Caki2 (cell line): ENCODE data around the gene CRADD. TPM values are rescaled to one million over a fixed set of nuclear protein-coding genes. Genes with fewer than 3 reads are reported as not detected.

Source experiments
- DNase-seq: peaks from one replicate; pipeline ENCODE4 v3.0.0-alpha.2; 2015; ENCODE audit warnings: low read depth
- in situ Hi-C: cut with HindIII; loops from 2 replicates; pipeline ENCODE4 v1.10.0; 2016; ENCODE audit warnings: low sequenced_read_pairs, low pct_unique_long_range_greater_than_20kb, mixed read lengths
- total RNA-seq: library from RNA; depleted of rRNA; stranded (reverse); fragments of >200 nt; shearing (Covaris generic); gene quantifications from 2 replicates; pipeline ENCODE4 v1.2.3, GENCODE V29; 2014; ENCODE audit warnings: low replicate concordance

Gene CRADD
- total RNA-seq, 1 experiment from 2014 or later: 15.4 TPM

DNA sequence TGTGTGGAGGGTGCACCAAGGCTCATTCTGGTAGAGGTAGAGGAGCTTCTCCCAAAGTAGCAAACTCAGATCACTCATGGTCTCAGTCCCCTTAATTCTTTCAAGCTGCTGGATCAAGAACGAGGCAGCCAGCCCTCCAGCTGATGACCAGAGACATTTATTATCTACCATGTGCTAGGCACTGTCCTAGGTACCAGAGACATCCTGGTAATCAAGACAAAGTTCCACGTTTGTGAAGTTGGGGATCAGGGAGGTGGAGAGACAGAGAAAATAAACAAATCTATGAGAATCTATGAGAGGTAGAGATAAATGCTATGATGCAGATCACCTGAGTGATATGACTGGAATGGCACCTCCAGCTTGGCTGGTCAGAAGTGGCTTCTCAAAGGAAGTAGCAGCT lies 130.2 kb downstream of the CRADD start:
- DNase-seq: no peak
- in situ Hi-C loops: no loop called here

DNA sequence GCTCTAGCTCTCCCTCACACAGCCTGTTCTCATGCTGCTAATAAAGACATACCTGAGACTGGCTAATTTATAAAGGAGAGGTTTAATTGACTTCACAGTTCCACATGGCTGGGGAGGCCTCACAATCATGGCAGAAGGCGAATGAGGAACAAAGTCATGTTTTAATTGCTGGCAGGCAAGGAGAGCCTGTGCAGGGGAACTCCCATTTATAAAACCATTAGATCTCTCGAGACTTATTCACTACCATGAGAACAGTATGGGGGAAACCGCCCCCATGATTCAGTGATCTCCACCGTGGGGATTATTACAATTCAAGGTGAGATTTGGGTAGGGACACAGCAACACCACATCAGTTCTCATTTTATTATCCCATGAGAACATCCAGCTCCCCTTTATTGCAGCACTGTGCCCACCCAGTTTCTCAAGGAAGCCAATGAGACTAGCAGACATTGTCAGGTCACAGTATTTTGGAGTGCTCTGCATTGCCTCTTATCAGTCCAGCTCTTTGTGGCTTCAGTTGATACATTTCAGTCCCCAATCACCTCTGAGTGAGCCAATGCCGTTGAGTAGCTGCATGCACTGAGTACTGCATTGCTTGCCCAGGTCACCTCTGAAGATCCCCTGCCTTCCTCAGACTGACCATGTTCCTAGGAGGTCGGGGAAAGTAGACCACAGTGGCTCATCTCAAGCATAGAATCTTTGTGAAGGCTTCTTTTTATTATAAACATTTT lies 131.2 kb downstream of the CRADD start:
- in situ Hi-C loops: no loop called here
- no peak for DNase-seq

GRCh38 chr12:93812626-93813025 lies 135.5 kb downstream of the CRADD start:
- in situ Hi-C loops: no loop called here
- no peak for DNase-seq

GRCh38 chr12:93813186-93813585 lies 136.0 kb downstream of the CRADD start:
- in situ Hi-C loops: no loop called here
- no peak for DNase-seq

GRCh38 chr12:93813972-93814821 lies 137.0 kb downstream of the CRADD start:
- DNase-seq: no peak

DNA sequence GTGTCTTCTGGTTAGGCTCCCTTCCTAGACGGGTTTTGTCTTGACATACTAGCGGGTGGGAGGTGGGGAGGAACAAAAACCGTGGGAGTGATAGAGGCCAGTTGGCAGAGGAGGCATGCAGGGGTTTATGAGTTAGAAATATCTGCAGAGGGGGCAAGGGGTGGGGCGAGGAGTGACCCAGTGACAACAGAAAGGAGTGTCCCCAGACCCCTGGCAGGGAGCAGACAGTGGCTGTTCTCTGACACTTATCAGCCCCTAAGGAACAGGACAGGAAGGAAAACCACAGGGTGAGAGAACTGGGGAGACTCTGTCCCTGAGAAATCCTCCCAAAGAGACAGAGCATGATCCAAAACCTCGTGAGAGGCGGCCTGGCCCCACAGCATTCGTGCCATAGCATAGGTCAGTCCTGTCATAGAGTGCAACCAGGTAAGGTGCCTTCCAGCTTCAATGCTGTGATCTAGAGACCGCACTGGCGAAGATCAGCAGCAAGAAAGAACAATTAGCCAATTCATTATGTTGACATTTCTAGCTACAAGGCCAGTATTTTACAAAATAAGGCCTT lies 141.4 kb downstream of the CRADD start:
- no peak for DNase-seq
- in situ Hi-C loops: no loop called here

More at GRCh38 chr12:93813972-93814821, 137.0 kb downstream of the CRADD start:
- in situ Hi-C loops: no loop called here

DNA sequence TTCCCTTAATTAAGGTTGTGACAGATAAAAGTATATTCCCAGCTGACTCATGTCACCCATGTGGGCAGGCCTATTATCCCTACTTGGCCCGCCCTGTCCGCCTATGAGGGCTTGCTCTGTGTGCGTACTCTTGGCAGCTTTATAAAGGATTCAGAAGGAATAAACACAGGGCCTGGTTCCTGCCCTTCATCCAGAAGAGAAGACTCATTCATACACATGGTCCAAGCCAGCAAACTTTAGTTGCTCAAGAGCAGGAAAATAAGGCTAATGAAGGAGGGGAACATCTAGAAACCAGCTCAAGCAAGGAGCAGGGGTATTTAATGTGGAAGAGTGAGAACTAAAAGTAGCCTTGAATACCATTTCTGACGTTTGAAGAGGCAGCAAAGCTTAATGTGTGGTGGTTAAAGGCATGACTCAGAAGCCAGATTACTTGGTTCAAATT lies 141.9 kb downstream of the CRADD start:
- in situ Hi-C loops: no loop called here
- no peak for DNase-seq

DNA sequence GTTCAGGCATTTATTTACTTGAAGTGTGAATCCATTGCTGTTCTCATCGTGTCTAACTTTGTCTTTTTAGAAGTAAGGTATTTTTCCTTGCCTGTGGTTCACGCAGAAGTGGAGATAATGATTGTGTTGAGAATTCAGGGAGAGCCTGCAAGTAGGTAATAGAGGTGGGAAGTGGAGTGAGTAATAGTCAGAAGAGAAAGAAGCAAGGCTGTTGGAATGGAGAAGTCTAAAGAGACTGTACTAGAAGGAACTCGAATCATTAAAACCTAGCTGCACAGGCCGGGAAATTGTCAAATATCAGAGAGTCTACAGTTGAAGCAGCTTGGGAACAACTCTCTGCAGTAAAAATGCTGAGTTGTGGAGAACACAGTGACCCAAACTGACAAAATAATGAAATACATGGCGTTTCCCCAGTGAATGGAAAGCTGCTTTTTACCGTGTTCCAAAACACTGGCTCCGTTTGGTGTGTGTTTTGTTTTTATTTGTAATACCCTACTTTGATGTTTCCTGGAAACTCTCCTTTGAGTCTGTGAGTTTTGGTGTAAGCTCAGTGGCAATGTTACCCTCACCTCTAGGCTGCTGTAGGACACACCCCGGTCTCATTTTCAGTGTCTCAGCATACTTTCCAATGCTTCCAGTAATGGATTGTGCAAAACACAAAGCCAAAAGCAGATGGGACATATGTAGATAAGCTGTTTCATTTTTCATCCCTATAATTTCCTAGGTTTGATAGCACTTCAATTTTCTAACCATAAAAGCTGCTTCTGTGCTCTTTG lies 146.6 kb downstream of the CRADD start:
- no peak for DNase-seq

DNA sequence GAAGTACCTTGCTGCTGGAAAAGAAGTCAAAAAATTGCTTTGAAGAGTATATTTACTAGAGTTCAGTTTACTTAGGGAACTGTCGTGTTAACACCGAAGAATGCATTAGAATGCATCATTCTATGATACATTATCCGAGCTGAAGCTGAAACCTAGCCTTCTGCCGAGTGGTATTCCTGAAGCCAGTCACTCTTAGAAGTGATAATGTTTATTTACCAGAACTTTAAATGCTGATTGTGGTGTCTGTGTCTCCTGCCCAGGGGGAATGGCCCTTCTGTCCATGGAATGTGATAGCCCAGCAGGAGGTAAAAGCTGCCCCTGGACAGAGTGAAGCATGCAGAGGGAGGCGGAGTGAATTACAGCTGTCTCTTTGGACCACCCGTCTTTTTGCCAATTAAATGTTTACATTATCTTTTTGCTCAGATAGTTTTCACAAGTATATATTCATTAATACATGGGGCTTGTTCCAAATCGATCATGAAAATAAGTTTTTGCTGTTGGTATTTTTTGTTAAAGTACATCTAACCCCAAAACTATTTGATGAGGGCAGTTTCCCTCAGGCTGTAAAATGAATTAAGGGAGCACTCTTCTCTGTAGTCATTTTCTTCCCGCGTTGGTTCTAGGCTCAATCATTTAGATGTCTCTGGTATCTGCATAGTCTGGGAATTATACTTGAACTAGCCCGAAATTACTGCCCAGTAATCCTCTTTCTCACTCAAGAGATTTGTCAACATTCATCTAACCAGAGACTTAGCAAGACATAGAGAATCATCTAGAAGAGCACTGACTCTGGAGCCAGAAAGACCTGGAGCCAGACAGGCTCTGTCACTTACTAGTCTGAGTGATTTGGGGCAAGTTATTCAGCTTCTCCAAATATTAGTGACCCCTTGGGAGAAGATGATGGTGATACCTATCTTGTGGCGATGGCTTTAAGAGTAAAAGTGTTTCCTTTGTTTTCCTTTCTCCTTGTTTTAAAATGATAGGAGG lies 147.6 kb downstream of the CRADD start:
- DNase-seq: no peak
- in situ Hi-C loops: no loop called here

More for the DNA sequence above, 146.6 kb downstream of the CRADD start:
- in situ Hi-C loops: no loop called here

GRCh38 chr12:93825501-93825888 lies 148.3 kb downstream of the CRADD start:
- DNase-seq: no peak
- in situ Hi-C loops: no loop called here

GRCh38 chr12:93825931-93826555 lies 148.9 kb downstream of the CRADD start:
- DNase-seq: no peak

DNA sequence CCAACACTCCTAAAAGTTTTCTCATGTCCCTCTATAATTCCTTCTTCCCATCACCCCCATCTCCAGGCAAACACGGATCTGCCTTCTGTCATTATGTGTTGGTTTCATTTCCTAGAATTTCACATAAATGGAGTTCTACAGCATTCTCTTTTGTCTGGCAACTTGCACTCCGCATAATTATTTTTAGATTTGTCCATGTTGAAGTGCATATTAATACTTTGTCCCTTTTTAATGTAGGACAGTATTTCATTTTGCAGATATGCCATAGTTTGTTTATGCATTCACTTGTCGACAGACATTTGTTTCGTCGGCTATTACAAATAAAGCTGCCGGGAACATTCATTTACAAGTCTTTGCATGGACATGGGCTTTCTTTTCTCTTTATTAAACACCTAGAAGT lies 150.0 kb downstream of the CRADD start:
- DNase-seq: no peak
- in situ Hi-C loops: no loop called here

More at GRCh38 chr12:93825931-93826555, 148.9 kb downstream of the CRADD start:
- in situ Hi-C loops: no loop called here

DNA sequence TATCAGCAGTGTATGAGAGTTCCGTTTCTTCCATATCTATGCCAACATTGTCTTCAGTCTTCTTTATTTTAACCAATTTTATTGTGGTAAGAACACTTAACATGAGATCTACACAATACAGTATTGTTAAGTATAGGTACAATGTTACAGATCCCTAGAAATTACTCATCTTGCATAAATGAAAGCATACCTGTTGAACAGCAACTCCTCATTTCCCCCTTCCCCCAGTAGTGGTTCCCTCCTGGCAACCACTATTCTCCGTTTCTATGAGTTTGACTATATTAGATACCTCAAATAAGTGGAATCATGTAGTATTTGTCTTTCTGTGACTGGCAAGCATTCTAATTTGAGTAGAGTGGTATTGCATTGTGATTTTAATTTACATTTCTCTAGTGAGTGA lies 150.5 kb downstream of the CRADD start:
- DNase-seq: no peak
- in situ Hi-C loops: no loop called here

DNA sequence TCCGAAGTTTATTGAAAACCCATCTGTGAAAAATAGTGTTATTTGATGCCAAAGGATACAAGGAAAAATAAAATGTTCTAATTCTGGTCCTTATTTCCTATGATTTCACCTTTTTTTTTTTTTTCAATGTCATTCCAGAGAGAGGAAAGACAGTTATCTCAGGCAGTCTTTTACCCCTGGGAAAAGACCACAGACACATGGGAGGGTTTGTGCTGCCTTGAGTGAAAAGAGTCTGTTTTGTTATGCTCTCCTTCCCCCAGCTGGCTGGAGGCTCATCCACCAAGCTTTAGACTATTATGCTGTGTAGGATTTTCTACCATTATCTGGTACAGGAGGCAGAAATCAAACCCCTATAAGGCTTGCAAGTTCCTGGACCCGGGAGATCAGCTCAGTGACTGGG lies 151.8 kb downstream of the CRADD start:
- in situ Hi-C loops: no loop called here
- no peak for DNase-seq

- no peak for DNase-seq
- in situ Hi-C loops: no loop called here
These were observed 154.2 kb downstream of the CRADD start for GRCh38 chr12:93831374-93831773.

DNA sequence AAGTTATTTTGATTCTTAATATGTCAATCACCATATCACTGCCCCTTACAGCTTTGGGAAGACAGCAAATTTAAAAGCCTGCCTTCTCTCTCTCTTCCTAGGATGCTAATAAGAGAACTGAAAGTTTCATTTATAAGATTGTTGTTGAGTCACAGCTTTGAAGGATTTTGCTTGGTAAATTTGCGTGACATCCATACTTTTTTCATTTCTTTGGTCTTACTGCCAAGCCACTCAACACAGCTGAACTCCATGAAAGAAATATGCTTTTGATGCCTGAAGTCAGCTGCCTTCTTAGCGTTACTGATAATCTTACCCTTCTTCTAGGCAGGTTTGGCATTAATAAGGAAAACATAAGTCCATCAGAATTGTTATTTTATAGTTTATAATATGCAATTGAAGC lies 155.0 kb downstream of the CRADD start:
- DNase-seq: no peak

GRCh38 chr12:93833946-93834345 lies 156.8 kb downstream of the CRADD start:
- in situ Hi-C loops: no loop called here
- DNase-seq: no peak

More for the DNA sequence above, 155.0 kb downstream of the CRADD start:
- in situ Hi-C loops: no loop called here
